OCI-M2 (cell line): ENCODE measurements around the gene FBN1.

Source experiments
- DNase-seq: peaks from one replicate; lab custom pipeline; 2025; ENCODE audit not compliant: unreplicated experiment; lab: John Stamatoyannopoulos, UW

FBN1 gene

GRCh38 chr15:48522123-48522522, 123.4 kb downstream of the FBN1 start:
- no peak for DNase-seq

- DNase-seq, result no peak
Observed at GRCh38 chr15:48520376-48521155, 124.9 kb downstream of the FBN1 start.

GRCh38 chr15:48516121-48516520, 129.4 kb downstream of the FBN1 start:
- DNase-seq, result no peak

GRCh38 chr15:48515500-48515899, 130.0 kb downstream of the FBN1 start:
- no peak for DNase-seq

GRCh38 chr15:48514103-48514816, 131.2 kb downstream of the FBN1 start:
- no peak for DNase-seq

GRCh38 chr15:48510976-48511375, 134.5 kb downstream of the FBN1 start:
- no peak for DNase-seq

GRCh38 chr15:48507416-48508065, 138.0 kb downstream of the FBN1 start:
- no peak for DNase-seq

GRCh38 chr15:48505067-48505466, 140.4 kb downstream of the FBN1 start:
- DNase-seq, result no peak

- DNase-seq, result no peak
Observed at GRCh38 chr15:48501208-48501607, 144.3 kb downstream of the FBN1 start.

GRCh38 chr15:48500595-48500994, 144.9 kb downstream of the FBN1 start:
- no peak for DNase-seq

- no peak for DNase-seq
Observed at GRCh38 chr15:48499978-48500377, 145.5 kb downstream of the FBN1 start.

- no peak for DNase-seq
Observed at GRCh38 chr15:48498828-48499227, 146.7 kb downstream of the FBN1 start.

- DNase-seq, result no peak
Observed at GRCh38 chr15:48494631-48495030, 150.9 kb downstream of the FBN1 start.

- no peak for DNase-seq
Observed at GRCh38 chr15:48493763-48494225, 151.7 kb downstream of the FBN1 start.

- DNase-seq, result no peak
Observed at GRCh38 chr15:48493084-48493762, 152.3 kb downstream of the FBN1 start.

- no peak for DNase-seq
Observed at GRCh38 chr15:48486228-48486627, 159.3 kb downstream of the FBN1 start.

GRCh38 chr15:48481802-48482201, 163.7 kb downstream of the FBN1 start:
- no peak for DNase-seq

- no peak for DNase-seq
Observed at GRCh38 chr15:48479751-48480150, 165.8 kb downstream of the FBN1 start.

GRCh38 chr15:48478581-48478980, 166.9 kb downstream of the FBN1 start:
- DNase-seq, result no peak

GRCh38 chr15:48477795-48478360, 167.6 kb downstream of the FBN1 start:
- no peak for DNase-seq
